Erythroblast (primary cell): ENCODE results near the gene OAT.
"Not testable (repeated sequence)": the region's sequence is repeated elsewhere in the genome, so short reads cannot be mapped to it uniquely, and the experiment has no call there.

Source experiments
- DNase-seq, 2 experiments: peaks; one replicate each; lab custom pipeline; 2025; lab: John Stamatoyannopoulos, UW
- GATA1 ChIP-seq: IDR thresholded peaks from 2 replicates; pipeline ENCODE4 v1.6.1; 2011; ENCODE audit warnings: low read depth, mild to moderate bottlenecking, control low read depth, low read length, moderate library complexity
- POLR2A ChIP-seq: IDR thresholded peaks from 2 replicates; pipeline ENCODE4 v1.6.1; 2011; ENCODE audit warnings: mild to moderate bottlenecking, low read length

OAT gene

GRCh38 chr10:124453960-124454610, 35.4 kb upstream of the OAT start:
- TF ChIP-seq POLR2A (no peak), GATA1 (no peak)
- peak; percentile 77 to 93 for DNase-seq

DNA sequence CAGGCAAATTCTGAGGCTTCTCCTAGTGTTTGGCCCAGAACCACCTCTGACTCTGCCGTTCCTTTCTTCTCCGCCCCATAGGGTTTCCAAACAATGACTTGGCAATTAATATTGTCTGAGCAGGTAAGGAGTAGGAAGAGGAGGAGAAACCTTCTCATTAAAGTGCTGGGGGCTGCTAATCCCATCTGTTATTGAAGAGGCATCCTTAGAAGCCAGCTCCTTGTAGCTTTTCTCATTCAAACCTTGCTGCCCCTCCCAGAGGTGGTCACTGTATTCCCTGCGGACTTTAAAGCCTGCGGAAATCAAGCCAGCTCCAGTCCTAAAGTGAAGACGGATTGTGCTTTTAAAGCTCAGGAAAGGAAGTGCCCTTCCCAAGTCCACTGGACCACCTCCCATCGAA, 32.6 kb upstream of the OAT start:
- DNase-seq, result peak in 1 of 2 experiments; percentile 16
- TF ChIP-seq GATA1 (no peak), POLR2A (no peak)

GRCh38 chr10:124450783-124451057, 32.0 kb upstream of the OAT start:
- no peak for TF ChIP-seq GATA1
- no peak for TF ChIP-seq POLR2A
- DNase-seq, result no peak

- TF ChIP-seq GATA1, result no peak
- no peak for TF ChIP-seq POLR2A
- DNase-seq, result peak; percentile 73 to 76
These were observed 31.5 kb upstream of the OAT start, which contains the start of gene NKX1-2 for GRCh38 chr10:124450012-124450782. NKX1-2 (minus strand) TSS chr10:124450035; CDS start chr10:124449943, 92 bp downstream.

GRCh38 chr10:124449170-124450011, 30.7 kb upstream of the OAT start:
- no peak for TF ChIP-seq GATA1
- no peak for TF ChIP-seq POLR2A
- DNase-seq, result peak; percentile 37 to 51

GRCh38 chr10:124448696-124449169, 30.0 kb upstream of the OAT start:
- DNase-seq, result peak; percentile 27 to 42
- TF ChIP-seq GATA1 (no peak), POLR2A (no peak)

DNA sequence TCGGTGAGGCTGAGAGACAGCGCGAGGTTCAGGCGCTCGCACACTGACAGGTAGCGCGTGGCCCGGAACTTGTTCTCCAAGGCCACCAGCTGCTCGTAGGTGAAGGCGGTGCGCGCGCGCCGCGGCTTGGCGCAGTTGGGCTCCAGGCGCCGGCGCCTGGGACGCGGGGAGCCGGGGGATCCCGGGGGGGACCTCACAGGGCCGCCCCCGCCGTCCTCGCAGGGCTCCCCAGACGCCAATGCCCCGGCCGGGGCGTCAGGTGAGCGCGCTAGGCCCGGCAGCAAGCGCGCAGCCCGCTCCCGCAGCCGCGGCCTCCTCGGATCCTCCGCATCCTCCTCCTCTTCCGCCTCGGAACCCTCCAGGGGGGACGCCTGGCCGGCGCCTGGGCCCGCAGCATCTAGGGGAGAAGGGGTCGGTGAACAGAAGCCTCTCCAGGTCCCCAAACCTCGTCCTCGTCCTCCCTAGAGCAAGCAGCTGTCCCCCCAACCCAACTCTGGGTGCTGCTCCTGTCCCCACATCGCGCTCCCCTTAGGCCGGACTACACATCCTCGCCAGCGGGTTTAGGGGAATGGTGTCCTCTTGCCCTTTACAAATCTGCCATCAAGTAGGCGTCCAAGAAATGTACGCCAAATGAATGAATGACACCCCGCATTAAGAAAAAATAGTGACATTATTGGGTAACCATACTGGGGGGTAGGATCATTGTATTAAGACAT, 29.2 kb upstream of the OAT start:
- DNase-seq, result peak; percentile 52 to 62
- no peak for TF ChIP-seq GATA1
- TF ChIP-seq POLR2A, result no peak

- TF ChIP-seq POLR2A, result no peak
- no peak for TF ChIP-seq GATA1
- DNase-seq, result no peak
These were observed 28.4 kb upstream of the OAT start for GRCh38 chr10:124446830-124447750.

GRCh38 chr10:124441694-124442093, 23.0 kb upstream of the OAT start:
- not testable (repeated sequence) for DNase-seq

DNA sequence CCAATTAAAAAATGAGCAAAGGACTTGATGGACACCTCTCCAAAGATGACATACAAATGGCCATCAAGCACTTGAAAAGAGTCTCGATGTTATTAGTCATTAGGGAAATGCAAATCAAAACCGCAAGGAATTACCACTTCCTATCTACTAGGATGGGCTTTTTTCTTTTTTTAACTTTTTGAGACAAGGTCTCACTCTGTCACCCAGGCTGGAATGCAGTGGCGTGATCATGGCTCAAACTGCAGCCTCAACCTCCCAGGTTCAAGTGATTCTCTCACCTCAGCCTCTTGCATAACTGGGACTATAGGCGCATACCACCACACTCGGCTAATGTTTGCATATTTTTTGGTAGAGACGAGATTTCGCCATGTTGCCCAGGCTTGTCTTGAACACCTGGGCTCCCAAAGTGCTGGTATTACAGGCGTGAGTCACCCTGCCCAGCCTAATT, 17.5 kb upstream of the OAT start:
- TF ChIP-seq GATA1 (no peak), POLR2A (no peak)

DNA sequence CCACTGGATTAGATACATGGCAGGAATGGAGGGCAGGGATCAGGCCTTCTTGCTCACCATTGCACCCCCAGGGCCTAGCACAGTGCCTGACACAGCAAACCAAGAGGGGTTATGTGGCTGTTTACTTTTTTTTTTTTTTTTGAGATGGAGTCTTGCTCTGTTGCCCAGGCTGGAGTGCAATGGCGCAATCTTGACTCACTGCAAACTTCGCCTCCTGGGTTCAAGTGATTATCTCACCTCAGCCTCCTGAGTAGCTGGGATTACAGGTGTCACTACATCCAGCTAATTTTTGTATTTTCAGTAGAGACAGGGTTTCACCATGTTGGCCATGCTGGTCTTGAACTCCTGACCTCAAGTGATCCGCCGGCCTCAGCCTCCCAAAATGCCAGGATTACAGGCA, 17.0 kb upstream of the OAT start:
- not testable (repeated sequence) for DNase-seq

More for the DNA sequence above, 17.5 kb upstream of the OAT start:
- no peak for DNase-seq

GRCh38 chr10:124433461-124433860, 14.7 kb upstream of the OAT start:
- DNase-seq, result no peak
- TF ChIP-seq POLR2A (no peak), GATA1 (no peak)

DNA sequence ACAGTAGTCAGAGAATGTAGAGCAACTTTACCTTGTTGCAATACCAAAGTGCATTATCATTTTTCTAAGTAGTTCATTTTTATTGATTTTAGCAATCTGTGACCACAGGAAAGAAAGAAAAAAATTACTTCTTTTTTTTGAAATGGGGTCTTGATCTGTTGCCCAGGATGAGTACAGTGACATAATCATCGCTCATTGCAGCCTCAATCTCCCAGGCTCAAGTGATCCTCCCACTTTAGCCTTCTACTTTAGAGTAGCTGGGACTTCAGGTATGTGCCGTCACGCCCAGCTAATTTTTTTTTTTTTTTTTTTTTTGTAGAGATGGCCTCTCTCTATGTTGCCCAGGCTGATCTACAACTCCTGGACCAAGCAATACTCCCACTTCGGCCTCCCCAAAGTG, 11.4 kb upstream of the OAT start:
- no peak for DNase-seq

More for the DNA sequence above, 11.4 kb upstream of the OAT start:
- TF ChIP-seq POLR2A, result no peak
- no peak for TF ChIP-seq GATA1
